ENCODE results near the gene NRG3.

Gene NRG3

DNA sequence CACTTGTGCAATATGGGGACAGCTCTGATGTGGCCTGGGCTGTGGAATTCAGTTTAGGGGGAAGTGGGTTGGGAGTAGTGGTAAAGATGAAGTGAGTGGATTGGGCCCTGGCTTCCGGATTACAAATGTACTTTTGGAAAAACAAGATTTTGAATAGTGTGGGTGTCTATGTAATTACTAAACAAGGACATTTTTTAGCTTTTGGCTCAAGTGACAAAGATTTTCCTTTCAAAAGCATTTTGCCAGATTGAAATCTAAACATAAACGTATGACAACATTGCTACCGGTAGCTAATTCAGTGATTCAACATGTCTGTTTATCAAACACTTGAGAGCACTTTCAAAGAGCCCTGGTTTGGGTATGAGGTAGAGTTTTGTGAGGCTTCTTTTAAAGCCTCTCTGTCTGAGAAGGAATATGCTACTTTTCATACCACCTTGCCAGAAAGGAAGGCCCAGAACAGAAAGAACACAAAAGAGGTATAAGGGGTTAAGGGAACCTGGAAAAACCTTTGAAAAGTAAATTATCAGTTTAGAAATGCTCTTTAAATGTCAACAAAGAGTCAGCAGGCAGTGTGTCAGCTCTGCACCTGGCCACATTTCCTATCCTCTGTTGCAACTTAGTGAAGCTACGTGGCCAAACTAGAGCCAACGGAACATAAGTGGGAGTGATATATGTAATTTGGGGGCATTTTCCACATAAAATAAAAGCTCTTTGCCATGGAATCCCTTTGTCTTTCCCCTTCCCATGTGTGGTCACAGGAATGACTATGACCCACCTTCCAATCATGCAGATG, 516.1 kb downstream of the NRG3 start:
- DNase-seq (ENCODE audit: low read depth in 2 of 2), result no peak

DNA sequence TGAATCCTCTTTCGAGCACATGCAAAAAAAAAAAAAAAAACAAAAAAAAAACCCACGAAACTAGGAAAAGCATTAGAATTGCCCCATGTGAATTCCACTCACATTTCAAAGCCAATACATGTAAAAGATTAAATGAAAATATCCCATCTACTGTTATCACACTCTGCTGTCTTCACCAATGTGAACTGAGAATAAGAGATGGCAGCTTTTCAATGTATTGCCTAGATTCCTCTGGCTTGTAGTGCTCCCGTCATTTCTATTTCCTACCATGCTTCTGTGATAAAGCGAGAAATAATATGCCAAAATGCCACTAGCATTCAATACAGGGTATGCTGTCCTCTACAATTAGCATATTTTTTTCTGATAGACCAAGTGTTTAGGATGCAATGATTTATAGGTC, 517.0 kb downstream of the NRG3 start:
- DNase-seq (ENCODE audit: low read depth in 2 of 2), result no peak

DNA sequence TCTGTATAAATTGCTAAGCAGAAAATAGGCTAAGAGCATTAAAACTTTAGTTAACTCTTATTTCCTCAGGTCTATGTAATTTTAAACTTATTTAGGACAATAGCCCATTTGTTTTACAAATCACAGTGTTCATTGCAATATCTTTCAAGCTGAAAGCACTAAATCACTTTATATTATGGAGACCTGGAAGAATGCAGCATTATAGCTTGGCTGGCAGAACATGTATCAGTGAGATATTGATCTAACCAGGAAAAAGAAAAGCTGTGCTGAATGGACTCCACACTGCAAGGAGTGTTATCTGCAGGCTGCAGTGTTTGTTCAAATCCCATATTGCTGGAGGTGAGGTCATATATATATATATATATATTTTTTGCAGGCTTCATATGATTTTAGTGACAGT, 517.5 kb downstream of the NRG3 start:
- DNase-seq (ENCODE audit: low read depth in 2 of 2), result no peak

DNA sequence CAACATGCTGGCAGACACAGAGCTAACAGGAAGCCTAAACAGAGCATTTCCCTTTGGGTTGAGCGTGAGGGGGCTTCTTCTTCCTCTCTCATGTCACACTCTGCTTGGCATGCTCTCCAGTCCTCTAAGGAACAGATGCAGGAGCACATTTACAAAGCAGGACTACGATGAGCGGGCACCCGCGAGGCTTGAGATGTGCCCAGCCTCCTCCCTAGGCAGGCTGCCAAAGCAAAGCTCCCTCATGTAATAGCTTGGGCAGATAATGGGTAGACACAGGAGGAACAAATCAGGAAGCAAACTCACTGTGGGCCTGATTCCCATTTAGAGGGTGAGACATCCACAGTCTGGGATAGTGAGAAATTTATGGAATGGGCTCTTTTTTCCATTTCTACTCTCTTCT, 519.1 kb downstream of the NRG3 start:
- no peak for DNase-seq (ENCODE audit: low read depth in 2 of 2)

DNA sequence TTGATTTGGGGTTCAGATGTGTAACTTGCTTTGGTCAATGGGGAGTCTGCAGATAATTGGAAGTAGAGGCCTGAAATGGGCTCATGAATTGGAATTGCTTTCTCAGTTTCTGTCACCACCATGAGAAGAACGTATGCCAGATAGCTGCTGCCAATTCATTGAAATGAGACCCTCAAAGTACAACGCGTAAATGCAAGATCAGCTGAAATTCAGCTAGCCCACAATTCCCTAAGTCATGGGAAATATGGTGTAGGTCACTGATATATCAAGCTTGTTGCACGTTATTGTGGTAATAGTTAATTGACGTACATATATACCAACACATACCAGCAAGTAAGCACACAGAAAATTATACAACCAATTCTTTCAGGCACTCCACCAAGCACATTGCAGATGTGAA, 520.0 kb downstream of the NRG3 start:
- no peak for DNase-seq (ENCODE audit: low read depth in 2 of 2)

DNA sequence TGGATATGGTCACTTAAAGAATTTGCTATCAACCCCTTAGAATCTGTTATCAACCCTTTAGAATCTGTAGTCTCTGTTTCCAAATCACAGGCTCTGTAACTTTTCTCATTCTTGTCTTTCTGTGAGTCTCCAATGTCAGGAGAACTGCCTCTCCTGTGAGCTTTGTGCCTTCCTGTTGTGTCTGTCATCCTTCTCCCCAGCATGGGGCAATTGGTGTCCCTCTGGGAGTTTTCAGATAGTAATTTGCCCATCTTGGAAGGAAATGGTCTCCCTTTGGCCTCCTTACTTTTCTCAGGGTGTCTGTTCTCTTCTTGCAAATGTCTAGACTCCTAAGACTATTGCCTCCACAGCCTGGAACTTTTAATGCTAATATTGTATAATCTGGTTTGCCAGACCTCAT, 521.9 kb downstream of the NRG3 start:
- no peak for DNase-seq (ENCODE audit: low read depth in 2 of 2)

DNA sequence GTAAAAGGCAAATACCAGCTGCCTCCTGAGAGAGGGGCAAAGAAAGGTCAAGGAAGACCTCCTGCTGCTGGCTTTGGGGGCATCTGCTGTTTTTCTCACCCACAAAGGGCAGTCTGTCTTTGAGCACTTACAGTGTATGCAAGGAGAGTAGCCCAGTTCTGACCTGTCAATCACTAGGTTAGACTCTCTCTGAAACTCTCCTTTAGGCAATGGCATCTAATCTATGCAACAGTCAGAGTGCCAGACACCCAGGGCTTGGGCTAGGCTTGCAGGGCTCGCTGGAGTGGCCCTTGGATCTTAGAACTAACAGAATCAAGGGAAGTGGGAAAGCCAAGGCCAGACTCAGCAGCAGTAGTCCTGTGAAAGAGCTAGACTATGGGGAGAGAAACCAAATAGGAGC, 522.9 kb downstream of the NRG3 start:
- no peak for DNase-seq (ENCODE audit: low read depth in 2 of 2)

DNA sequence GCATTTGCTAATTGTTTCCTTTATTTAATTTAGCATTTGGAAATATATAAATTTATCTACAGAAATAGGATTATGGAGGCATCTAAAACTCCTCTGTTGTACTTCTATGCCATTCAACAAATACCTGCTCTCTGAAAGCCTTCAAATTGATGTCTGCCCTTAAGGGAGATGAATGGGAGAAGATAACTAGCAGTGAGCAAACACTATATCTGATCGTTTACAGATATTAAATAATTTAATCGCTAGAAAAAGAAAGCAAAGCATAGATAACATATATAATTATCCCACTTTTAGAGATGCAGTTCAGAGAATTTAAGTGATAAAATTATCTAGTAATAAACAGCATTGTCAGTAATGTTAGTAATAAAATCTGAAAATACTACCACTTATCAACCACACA, 524.9 kb downstream of the NRG3 start:
- no peak for DNase-seq (ENCODE audit: low read depth in 2 of 2)

DNA sequence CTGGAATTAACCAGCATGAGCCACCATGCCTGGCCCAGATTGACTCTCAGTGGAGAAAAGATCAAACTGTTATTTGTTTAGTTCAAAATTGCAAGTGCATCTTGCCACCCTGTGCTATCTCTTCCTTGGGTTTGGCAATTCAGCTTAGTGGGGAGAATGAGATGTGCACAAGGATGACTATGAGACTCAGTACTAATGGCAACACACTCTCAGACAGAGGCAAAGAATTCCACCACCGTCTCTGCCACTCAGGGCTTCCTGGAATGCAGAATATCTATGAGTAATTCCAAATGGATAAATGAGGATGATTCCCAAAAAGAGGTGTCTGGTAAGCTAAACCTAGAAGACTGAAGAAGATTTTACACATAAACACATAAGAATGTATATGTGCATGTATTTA, 525.8 kb downstream of the NRG3 start:
- no peak for DNase-seq (ENCODE audit: low read depth in 2 of 2)

DNA sequence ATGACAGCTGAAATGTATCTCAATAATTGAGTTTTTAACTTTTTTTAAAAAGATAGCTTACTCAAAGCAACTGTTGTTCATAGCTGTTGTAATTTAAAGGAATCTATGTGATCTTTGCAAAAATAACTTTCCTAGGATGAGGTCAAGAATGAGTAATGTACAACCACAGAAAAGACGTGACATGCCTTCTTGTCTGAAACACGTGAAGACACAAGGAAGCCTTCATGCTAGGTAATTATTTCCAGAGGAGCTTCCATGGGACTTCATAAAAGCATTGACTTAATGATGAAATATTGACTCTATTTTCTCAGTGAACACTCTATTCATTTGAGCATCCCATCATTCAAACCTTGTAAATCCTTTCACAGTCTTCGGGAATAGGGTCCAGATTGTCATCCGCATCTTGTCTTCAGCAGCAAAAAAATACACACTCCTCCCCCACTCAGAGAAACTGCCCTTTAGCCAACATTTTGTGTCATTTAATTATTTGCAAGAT, 528.0 kb downstream of the NRG3 start:
- no peak for DNase-seq (ENCODE audit: low read depth in 2 of 2)

DNA sequence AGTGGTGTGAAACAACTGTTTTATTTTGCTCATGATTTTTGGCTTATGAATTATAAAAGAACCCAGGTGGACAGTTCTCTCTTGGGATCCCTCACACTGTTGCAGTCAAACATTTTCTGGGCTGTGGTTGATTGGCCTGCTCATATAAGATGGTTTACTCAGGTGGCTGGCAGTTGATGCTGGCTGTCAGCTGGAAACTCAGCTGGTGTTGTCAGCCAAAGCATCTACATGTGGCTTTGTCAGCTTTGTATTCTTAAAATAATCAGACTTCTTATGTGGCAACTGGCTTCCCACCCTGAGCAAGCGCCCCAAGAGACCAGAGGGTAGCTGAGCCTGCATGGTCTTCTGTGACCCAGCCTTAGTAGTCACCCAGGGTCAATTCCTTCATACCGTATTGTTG, 534.7 kb downstream of the NRG3 start:
- no peak for DNase-seq (ENCODE audit: low read depth in 2 of 2)

DNA sequence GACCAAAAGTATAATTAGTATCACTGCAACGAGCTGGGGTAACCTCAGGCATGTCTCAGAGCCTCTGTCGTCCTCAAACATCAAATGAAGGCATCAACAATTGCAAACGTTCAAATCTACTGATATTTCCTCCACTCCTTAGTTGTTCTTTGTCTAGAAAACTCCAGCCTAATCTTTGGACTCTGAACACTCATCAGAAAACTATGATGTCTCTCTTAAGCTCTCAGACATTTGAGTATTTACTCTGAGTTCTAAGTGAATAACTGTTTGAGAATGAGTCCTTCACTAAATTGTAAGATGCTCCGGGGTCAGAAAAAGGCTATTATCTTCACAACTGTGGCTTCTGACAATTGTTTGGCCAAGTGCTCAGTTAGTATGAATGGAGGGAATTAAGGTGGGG, 536.4 kb downstream of the NRG3 start:
- no peak for DNase-seq (ENCODE audit: low read depth in 2 of 2)

DNA sequence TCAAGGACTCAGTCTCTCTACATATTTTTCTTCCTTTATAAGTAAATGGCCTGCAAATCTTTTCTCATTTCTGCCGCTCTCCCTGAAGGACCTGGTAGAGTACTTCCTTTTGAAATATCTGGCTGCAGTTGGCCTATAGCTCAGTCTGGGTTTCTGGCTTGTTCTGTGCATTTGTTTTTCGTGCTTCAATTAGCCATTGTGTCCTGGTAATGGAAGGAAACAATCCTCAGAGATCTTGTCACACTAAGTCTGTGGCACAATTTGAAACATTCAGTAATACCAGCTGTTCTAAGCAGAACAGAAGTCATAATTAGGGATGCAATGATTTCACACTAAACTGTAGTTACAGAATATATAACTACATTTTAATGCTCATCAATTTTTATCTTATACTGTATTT, 545.0 kb downstream of the NRG3 start:
- DNase-seq (ENCODE audit: low read depth in 2 of 2), result no peak

DNA sequence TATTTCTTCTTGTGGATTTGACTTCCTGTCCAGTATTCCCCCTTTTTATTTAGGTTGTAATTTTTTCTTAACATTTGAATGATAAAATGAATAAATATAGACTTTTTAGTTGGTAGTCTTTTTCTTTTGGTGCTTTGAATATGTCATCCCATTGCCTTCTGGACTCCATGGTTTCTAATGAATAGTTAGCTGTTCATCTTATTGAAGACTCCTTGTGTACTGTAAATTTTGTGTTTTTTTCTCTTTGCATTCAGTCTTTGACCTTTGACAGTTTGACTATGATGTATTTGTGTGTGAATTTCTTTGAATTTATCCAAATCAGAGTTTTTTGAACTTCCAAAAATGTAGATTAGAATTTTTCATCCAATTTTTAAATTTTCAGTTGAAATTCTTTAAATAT, 554.3 kb downstream of the NRG3 start:
- DNase-seq (ENCODE audit: low read depth in 2 of 2), result no peak

DNA sequence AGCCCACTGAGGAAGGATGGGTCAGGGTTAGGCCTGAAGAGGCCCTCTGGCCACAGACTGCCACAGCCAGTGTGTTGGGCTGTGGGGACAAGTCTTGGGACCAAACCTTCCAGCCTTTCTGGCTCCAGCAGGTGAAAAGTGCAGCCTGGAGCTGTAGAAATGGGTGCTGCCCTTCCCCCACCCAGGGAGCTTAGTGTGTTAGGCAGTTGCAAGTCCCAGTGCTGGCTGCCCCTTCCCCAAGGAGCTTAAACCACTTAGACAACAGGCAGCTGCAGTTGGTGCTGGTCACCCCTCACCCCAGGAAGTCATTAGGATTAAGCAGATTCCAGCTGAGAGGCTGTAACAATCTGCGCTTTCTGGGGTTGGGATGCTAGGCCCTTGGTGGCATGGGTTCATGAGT, 563.3 kb downstream of the NRG3 start:
- no peak for DNase-seq (ENCODE audit: low read depth in 2 of 2)

DNA sequence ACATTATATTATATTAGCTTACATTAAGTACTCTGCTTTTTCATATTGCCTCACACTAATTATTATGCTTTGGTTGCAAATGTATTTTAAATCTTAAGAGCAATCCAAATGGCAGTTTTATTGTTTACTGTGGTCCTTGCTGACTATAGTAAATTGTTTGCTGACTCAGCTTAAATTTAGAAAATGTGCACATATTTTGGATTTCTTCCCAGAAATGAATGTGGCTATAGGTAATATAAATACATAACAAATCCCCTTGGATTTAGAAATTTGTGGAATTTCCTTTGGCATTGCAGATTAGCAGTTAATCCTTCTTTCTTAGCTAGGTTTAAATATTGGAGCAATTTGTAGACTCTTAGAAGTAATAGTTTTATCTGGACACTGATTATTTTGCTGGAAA, 565.8 kb downstream of the NRG3 start:
- DNase-seq (ENCODE audit: low read depth in 2 of 2), result no peak

DNA sequence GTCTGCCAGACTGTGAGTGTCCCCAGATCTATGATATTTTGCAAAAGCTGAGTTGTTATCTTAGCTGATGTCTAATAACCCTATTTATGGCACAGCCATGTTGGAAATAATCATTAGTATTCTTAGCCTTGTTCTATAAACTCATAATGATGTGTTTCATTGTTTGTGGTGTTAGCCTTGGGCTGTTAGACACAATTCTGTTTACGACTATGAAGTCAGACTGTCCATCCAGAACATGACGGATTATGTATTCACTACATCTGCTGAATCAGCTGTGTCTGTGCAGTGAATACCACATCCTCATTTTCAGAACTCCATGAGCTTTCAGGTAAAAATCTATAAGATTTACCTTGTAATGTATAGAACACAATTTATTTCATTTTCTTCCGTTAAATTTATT, 577.1 kb downstream of the NRG3 start:
- DNase-seq (ENCODE audit: low read depth in 2 of 2), result no peak

DNA sequence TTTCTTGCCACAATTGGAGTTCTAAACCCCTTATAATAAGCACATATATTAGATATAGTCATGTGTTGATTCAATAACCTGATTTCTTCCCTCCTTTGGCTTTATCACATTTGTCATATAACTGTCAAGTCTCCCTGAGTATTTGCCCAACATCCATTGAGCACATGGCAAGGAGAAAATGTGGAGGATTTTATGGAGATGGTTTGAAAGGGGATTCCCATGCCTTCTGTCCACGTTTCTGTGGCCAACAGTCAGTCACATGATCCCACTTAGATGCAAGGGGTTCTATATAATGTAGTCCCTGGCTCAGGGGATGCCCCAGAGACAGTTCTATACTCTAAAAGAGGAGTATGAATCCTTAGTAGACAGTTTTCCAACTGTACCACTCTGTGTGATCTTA, 577.7 kb downstream of the NRG3 start:
- DNase-seq (ENCODE audit: low read depth in 2 of 2), result no peak

DNA sequence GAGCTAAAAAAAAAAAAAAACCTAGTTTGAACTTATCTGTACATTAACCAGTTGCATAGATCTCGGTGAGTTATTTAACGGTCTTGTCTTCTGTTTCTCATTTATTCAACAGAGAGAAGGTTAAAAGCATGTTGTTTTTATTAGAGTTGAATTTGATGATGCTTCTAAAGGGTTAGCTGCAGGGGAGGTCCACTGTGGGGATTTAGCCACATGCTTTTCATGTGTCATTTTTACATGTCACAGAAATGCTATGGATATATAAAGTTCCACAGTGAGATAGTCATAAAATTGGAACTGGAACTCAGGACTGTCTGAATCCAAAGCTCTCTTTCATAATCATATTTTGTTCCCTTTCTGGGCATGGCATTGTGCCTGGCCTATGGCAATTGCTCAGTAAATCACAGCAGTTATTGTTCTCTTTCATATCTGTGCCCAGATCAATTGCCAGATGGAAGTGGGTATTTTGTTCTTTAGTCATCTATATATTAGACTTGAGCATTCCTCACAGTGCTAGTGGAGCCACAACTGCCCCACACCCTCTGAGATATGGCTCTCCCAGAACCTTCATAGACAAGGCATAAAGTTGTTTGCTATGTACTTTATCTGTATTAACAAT, 578.8 kb downstream of the NRG3 start:
- no peak for DNase-seq (ENCODE audit: low read depth in 2 of 2)

DNA sequence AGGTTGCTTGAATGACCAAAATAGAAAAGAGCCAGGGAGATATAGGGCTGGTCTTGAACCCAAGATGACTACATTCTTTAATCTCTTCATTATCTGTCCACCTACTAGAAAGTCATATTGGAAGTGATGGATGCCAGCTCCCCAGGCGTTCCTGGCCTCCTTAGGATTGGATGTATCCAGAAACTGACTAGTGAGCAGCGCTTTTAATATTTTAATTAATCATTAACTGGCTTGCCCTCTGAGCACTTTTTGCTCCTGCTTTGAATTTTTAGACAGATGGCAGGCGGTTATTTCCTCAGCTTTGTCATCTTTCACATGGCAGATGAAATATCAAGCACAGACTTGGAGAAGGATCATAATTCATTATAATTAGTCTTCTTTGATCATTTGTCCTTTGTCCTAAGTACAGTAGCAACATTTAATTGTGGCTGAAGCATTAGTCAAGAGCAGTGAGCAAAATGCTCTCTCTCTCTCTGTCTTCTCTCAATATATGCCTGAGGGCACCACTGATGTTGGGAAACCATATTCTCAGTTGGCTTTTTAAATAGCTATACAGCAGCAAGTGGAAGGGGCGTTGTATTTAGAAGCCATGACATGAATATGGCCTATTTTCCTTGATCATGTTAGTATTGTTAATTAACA, 588.0 kb downstream of the NRG3 start:
- DNase-seq (ENCODE audit: low read depth in 2 of 2), result no peak

DNA sequence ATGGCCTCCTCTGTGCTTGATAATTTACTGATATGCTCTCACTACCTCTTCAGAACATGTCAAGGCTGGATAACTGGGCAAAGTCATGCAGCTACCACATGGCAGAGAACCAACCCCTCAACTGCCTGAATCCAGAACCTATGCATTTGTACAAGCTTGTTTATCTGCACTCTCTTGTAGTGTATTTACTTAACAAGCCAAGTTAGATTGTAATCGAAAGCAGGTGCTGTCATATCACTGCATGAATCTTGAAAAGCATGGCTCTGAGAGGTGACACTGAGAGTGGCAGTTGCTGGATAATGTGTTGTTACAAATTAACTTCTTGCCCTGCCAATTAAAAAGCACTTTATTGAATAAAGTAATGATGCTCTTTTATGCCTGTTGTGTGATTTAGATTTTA, 588.6 kb downstream of the NRG3 start:
- no peak for DNase-seq (ENCODE audit: low read depth in 2 of 2)

DNA sequence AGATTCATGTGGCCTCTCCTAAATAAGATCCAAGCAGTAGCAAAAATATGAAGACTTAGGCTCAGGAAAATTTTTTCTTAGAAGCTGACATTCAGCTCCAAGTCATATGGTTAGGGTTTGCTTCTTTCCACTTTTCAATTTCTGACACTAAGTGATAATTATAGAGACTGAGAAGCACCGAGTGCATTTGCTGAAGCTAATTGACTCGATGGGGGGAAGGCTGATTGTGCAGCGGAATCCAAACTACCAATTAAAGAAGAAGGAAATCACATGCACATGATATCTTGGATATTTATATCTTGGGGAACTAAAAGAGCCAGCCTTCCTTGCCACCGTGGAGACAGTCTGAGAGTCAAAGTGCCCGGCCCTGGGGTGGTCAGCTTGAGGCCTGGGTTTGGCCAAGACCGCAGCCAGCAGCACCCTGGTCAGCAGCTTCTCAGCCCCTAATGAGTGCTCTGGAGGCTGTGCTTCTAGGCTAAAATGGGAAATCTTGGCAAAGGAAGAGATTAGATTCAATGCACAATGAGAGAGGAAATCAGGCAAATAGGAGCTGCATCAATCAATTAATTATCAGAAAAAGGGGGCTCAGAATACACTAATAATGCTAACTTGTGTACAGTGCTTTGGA, 589.3 kb downstream of the NRG3 start:
- DNase-seq (ENCODE audit: low read depth in 2 of 2), result no peak

DNA sequence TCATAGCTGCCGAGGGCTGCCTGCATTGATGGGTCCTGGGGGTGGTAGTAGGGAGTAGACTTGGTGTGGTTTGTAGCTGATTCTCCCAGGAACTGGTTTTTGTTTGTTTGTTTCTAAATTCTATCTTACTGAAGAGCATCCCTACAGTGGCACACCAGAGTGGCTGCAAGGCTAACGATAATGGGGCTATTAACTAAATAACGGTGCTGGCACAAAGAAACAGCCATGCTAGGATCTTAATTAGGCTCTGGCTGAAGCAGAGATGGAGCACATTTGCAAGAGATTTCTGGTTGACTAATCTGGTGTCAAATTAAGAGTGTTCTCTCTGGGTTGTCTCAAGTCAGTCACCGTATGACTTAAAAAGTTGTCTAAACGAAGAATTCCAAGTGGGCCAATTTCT, 590.0 kb downstream of the NRG3 start:
- no peak for DNase-seq (ENCODE audit: low read depth in 2 of 2)

All from stimulated activated CD4-positive, alpha-beta T cell treated with anti-CD3 and anti-CD28 coated beads, Interleukin-4, amount 100 ng/mL, for 48 hours (primary cell).